Measurements from ENCODE around the gene MYBPC1.

The MYBPC1 gene

GRCh38 chr12:101578417-101578816 lies 16.4 kb upstream of the MYBPC1 start:
- no peaks in the 10 kb centered on the region for H3K27me3 ChIP-seq
- H3K9me3 ChIP-seq: no peaks in the 10 kb centered on the region
- intact Hi-C loops (cut with DNase I; ENCODE audit: low total_unique reads): no loop called here
- TF ChIP-seq, protein P1, sequence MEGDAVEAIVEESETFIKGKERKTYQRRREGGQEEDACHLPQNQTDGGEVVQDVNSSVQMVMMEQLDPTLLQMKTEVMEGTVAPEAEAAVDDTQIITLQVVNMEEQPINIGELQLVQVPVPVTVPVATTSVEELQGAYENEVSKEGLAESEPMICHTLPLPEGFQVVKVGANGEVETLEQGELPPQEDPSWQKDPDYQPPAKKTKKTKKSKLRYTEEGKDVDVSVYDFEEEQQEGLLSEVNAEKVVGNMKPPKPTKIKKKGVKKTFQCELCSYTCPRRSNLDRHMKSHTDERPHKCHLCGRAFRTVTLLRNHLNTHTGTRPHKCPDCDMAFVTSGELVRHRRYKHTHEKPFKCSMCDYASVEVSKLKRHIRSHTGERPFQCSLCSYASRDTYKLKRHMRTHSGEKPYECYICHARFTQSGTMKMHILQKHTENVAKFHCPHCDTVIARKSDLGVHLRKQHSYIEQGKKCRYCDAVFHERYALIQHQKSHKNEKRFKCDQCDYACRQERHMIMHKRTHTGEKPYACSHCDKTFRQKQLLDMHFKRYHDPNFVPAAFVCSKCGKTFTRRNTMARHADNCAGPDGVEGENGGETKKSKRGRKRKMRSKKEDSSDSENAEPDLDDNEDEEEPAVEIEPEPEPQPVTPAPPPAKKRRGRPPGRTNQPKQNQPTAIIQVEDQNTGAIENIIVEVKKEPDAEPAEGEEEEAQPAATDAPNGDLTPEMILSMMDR (IDR thresholded peaks at IDR 0.05): no peak
- no peak for DNase-seq
- no peaks in the 10 kb centered on the region for H3K36me3 ChIP-seq
- no peaks in the 10 kb centered on the region for H3K4me1 ChIP-seq
- no peak overlapping the region for H3K27ac ChIP-seq
- H3K4me3 ChIP-seq: no peak overlapping the region

- intact Hi-C loops (cut with DNase I; ENCODE audit: low total_unique reads): no loop called here
- Histone ChIP-seq H3K36me3 (no peaks in the 10 kb centered on the region), H3K9me3 (no peaks in the 10 kb centered on the region), H3K4me1 (no peaks in the 10 kb centered on the region), H3K4me3 (no peak overlapping the region), H3K27me3 (no peaks in the 10 kb centered on the region), H3K27ac (no peak overlapping the region)
- TF ChIP-seq, protein P1 (IDR thresholded peaks at IDR 0.05): no peak
- DNase-seq: no peak
Measured at GRCh38 chr12:101581190-101581589, 13.6 kb upstream of the MYBPC1 start.

GRCh38 chr12:101582937-101583336 lies 11.8 kb upstream of the MYBPC1 start:
- Histone ChIP-seq H3K4me1 (no peaks in the 10 kb centered on the region), H3K36me3 (no peaks in the 10 kb centered on the region), H3K27me3 (no peaks in the 10 kb centered on the region), H3K9me3 (no peaks in the 10 kb centered on the region), H3K27ac (no peak overlapping the region), H3K4me3 (no peak overlapping the region)
- TF ChIP-seq, protein P1 (IDR thresholded peaks at IDR 0.05): no peak
- no peak for DNase-seq
- intact Hi-C loops (cut with DNase I; ENCODE audit: low total_unique reads): no loop called here

- Histone ChIP-seq H3K27me3 (no peaks in the 10 kb centered on the region), H3K4me3 (no peak overlapping the region), H3K36me3 (no peaks in the 10 kb centered on the region), H3K27ac (no peak overlapping the region), H3K4me1 (no peaks in the 10 kb centered on the region), H3K9me3 (no peaks in the 10 kb centered on the region)
- intact Hi-C loops (cut with DNase I; ENCODE audit: low total_unique reads): no loop called here
- TF ChIP-seq, protein P1 (IDR thresholded peaks at IDR 0.05): no peak
- no peak for DNase-seq
Measured at GRCh38 chr12:101590383-101590782, 4.4 kb upstream of the MYBPC1 start.

DNA sequence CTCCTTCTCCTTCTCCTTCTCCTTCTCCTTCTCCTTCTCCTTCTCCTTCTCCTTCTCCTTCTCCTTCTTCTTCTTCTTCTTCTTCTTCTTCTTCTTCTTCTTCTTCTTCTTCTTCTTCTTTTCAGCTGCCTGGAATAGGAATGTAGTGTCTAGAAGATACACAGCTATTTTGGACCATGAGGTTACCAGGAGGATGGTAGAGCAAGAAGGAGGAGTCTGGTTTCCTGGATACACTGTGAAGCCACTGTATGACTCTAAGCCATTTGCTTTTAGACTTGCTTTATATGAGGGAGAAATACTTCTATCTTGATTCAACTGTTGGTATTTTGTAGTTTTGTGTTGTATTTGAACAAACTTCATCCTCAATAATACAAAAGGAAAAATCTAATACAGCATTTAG lies 3.0 kb upstream of the MYBPC1 start:
- H3K4me3 ChIP-seq: no peak overlapping the region
- H3K36me3 ChIP-seq: no peaks in the 10 kb centered on the region
- H3K9me3 ChIP-seq: no peaks in the 10 kb centered on the region
- no peaks in the 10 kb centered on the region for H3K27me3 ChIP-seq
- TF ChIP-seq, protein P1 (IDR thresholded peaks at IDR 0.05): no peak
- DNase-seq: no peak
- H3K27ac ChIP-seq: no peak overlapping the region
- intact Hi-C loops (cut with DNase I; ENCODE audit: low total_unique reads): no loop called here
- no peaks in the 10 kb centered on the region for H3K4me1 ChIP-seq

DNA sequence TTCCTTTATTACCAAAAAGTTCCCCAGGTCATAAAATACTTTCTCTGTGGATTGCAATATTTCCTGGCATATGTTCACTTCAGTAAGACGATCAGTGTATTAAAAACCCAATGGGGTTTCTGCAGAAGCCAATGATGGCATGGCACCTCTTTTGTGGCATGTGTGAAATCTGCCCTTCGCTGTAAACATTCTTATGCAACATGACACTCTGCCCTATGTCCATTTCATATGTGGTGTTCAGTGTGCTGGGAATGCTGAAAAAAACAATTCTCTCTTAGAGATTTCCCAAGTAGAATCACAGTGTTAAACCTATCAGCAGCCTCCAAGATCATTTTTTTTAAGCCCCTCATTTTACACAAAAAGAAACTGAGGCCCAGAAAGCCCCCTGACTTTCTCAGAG lies 2.3 kb upstream of the MYBPC1 start:
- H3K27ac ChIP-seq: no peak overlapping the region
- intact Hi-C loops (cut with DNase I; ENCODE audit: low total_unique reads): no loop called here
- H3K4me1 ChIP-seq: no peaks in the 10 kb centered on the region
- H3K9me3 ChIP-seq: no peaks in the 10 kb centered on the region
- no peak overlapping the region for H3K4me3 ChIP-seq
- no peak for DNase-seq
- no peaks in the 10 kb centered on the region for H3K36me3 ChIP-seq
- H3K27me3 ChIP-seq: no peaks in the 10 kb centered on the region
- TF ChIP-seq, protein P1 (IDR thresholded peaks at IDR 0.05): no peak
